ENCODE results near the gene PFKP. TPM values are rescaled to one million over a fixed set of nuclear protein-coding genes. Genes with fewer than 3 reads are reported as not detected.

Gene PFKP
- total RNA-seq, 1 donor from 2014 or later: 46.7 TPM

DNA sequence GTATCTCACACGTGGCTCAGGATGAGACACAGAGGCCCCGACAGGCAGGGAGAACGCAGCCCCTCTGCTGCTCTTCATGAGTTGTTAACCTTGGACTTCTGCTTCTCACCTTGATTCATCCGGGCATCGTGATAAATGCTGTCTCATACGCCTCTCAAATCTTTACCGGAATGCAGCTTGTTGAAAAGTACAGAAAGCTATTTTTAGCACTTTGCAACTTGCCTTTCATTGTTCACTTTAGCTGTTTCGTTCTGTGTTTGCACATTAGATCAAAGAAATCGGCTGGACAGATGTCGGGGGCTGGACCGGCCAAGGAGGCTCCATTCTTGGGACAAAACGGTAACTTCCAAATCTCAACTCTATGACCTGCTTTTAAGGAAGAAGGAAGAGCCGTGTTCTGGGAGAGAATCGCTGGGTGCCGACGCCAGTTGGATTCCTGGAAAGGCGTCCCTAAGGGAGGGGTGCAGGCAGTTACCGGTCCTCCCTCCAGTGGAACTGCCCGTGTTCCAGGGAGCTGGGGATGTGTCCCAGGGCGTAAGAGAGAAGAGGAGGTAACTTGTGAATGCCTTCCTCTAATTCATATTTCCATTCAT, 49.3 kb downstream of the PFKP start:
- intact Hi-C loops (cut with DNase I): no loop called here
- Histone ChIP-seq H3K4me1 (no peaks in the 10 kb centered on the region), H3K4me3 (no peak overlapping the region), H3K36me3 (peaks cover 0 to 20% of the 10 kb centered on the region in 2 donors), H3K27ac (no peak overlapping the region), H3K27me3 (no peaks in the 10 kb centered on the region), H3K9me3 (no peaks in the 10 kb centered on the region)
- DNase-seq (ENCODE audit: extremely low spot score in 2 of 2): no peak
- TF ChIP-seq POLR2AphosphoS5 (IDR thresholded peaks at IDR 0.05; ENCODE audit: insufficient read depth in 1 of 2, low read depth in 1 of 2) (no peak), POLR2A (IDR thresholded peaks at IDR 0.05) (no peak)
- TF ChIP-seq, protein P1, sequence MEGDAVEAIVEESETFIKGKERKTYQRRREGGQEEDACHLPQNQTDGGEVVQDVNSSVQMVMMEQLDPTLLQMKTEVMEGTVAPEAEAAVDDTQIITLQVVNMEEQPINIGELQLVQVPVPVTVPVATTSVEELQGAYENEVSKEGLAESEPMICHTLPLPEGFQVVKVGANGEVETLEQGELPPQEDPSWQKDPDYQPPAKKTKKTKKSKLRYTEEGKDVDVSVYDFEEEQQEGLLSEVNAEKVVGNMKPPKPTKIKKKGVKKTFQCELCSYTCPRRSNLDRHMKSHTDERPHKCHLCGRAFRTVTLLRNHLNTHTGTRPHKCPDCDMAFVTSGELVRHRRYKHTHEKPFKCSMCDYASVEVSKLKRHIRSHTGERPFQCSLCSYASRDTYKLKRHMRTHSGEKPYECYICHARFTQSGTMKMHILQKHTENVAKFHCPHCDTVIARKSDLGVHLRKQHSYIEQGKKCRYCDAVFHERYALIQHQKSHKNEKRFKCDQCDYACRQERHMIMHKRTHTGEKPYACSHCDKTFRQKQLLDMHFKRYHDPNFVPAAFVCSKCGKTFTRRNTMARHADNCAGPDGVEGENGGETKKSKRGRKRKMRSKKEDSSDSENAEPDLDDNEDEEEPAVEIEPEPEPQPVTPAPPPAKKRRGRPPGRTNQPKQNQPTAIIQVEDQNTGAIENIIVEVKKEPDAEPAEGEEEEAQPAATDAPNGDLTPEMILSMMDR (IDR thresholded peaks at IDR 0.05): no peak

DNA sequence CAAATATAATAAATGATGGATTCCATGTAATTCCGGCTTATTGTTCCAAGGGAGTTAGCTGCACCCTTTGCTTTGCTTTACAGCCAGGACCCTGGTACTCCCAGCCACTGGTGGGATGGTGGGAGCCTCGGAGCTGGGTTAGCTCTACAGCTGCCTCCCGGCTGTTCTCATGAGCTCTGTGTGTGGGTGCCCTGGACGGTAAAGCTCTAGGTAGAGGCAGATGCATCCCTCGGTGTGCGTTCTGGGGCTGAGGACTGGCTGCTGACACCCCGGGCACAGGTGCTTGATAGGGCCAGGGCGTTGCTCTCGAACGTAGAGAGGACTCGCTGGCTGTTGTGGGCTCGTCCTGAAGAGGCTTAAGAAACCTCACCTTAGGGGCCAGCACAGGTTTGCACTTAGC, 50.1 kb downstream of the PFKP start:
- H3K9me3 ChIP-seq: no peaks in the 10 kb centered on the region
- intact Hi-C loops (cut with DNase I): no loop called here
- peaks cover 0 to 20% of the 10 kb centered on the region in 2 donors for H3K36me3 ChIP-seq
- no peak overlapping the region for H3K4me3 ChIP-seq
- DNase-seq (ENCODE audit: extremely low spot score in 2 of 2): no peak
- H3K27ac ChIP-seq: no peak overlapping the region
- no peaks in the 10 kb centered on the region for H3K4me1 ChIP-seq
- TF ChIP-seq, protein P1 (IDR thresholded peaks at IDR 0.05): no peak
- TF ChIP-seq POLR2AphosphoS5 (IDR thresholded peaks at IDR 0.05; ENCODE audit: insufficient read depth in 1 of 2, low read depth in 1 of 2) (no peak), POLR2A (IDR thresholded peaks at IDR 0.05) (no peak)
- H3K27me3 ChIP-seq: no peaks in the 10 kb centered on the region

DNA sequence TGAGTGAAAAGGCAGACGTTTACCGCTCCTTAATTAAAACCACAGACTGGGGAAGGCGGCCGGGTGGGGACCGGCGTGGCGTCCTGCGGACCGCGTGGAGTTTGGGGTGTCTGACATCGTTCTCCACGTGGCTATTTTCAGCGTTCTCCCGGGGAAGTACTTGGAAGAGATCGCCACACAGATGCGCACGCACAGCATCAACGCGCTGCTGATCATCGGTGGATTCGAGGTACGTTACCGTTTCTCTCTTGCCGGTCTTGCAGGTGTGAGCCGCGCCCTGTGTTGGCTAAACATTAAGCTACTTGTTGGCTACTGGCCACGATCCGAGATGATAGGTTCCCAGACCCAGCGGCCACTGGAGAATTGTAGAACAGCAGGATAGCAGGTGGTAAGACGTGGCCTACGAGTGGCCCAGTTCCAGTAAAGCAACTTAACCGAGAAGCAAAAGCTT, 51.3 kb downstream of the PFKP start:
- Histone ChIP-seq H3K27me3 (no peaks in the 10 kb centered on the region), H3K4me3 (no peak overlapping the region), H3K27ac (no peak overlapping the region), H3K36me3 (peaks cover 0 to 9% of the 10 kb centered on the region in 2 donors), H3K4me1 (no peaks in the 10 kb centered on the region), H3K9me3 (no peaks in the 10 kb centered on the region)
- no peak for DNase-seq (ENCODE audit: extremely low spot score in 2 of 2)
- intact Hi-C loops (cut with DNase I): no loop called here
- TF ChIP-seq, protein P1 (IDR thresholded peaks at IDR 0.05): no peak
- TF ChIP-seq POLR2A (IDR thresholded peaks at IDR 0.05): no peak
- no peak for TF ChIP-seq POLR2AphosphoS5 (IDR thresholded peaks at IDR 0.05; ENCODE audit: insufficient read depth in 1 of 2, low read depth in 1 of 2)

DNA sequence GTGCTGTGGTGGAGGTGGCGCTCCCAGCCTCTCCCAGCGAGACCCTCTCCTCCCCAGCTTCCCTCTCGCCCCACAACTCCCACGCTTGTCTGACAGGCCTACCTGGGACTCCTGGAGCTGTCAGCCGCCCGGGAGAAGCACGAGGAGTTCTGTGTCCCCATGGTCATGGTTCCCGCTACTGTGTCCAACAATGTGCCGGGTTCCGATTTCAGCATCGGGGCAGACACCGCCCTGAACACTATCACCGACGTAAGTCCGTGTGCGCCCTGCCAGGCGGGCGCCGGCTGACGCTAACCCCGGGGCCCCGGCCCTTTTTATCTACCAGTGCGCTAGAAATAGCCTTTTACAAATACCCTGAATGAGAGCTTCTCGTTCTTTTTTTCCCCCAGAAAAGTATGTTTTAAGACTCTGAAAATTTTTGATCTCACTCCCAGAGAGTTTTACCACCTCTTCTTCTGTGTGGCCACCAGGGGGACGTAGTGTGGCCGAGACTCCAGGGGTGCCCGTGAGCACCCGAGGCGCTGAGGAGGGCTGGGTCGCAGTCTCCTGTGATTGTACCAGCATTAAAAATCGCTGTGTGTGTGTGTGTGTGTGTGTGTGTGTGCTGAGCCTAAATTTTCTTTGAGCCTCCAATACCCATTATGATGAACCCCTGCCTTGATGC, 52.6 kb downstream of the PFKP start:
- no peak for TF ChIP-seq POLR2AphosphoS5 (IDR thresholded peaks at IDR 0.05; ENCODE audit: insufficient read depth in 1 of 2, low read depth in 1 of 2)
- TF ChIP-seq POLR2A (IDR thresholded peaks at IDR 0.05): no peak
- TF ChIP-seq, protein P1 (IDR thresholded peaks at IDR 0.05): no peak
- Histone ChIP-seq H3K9me3 (no peaks in the 10 kb centered on the region), H3K27ac (no peak overlapping the region), H3K36me3 (peaks cover 0 to 12% of the 10 kb centered on the region in 2 donors), H3K27me3 (no peaks in the 10 kb centered on the region), H3K4me1 (no peaks in the 10 kb centered on the region), H3K4me3 (no peak overlapping the region)
- no peak for DNase-seq (ENCODE audit: extremely low spot score in 2 of 2)
- intact Hi-C loops (cut with DNase I): no loop called here

DNA sequence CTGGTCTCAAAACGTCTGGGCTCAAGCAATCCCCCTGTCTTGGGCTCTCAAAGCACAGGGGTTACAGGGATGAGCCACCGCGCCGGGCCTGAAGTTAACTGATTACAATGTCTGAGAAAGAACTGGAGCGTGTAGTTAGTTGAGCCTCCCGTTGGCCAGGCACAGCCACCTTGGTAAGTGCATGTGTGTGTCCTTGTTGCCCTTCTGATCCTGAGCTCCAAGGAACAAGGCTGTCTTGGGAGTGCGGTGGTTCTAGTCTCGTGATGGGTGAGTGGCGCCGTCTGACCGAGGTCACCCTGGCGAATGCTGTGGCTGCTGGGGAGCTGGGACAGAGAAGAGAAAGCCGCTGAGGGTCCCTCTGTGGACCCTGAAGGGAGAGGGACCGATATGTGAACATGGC, 54.7 kb downstream of the PFKP start:
- intact Hi-C loops (cut with DNase I): no loop called here
- Histone ChIP-seq H3K36me3 (peaks cover 0 to 11% of the 10 kb centered on the region in 2 donors), H3K9me3 (no peaks in the 10 kb centered on the region), H3K27ac (no peak overlapping the region), H3K4me1 (peaks cover 14% of the 10 kb centered on the region), H3K27me3 (no peaks in the 10 kb centered on the region), H3K4me3 (no peak overlapping the region)
- TF ChIP-seq POLR2A (IDR thresholded peaks at IDR 0.05) (no peak), POLR2AphosphoS5 (IDR thresholded peaks at IDR 0.05; ENCODE audit: insufficient read depth in 1 of 2, low read depth in 1 of 2) (no peak)
- TF ChIP-seq, protein P1 (IDR thresholded peaks at IDR 0.05): no peak
- no peak for DNase-seq (ENCODE audit: extremely low spot score in 2 of 2)
